Fibroblast of skin of right quadriceps (primary cell): ENCODE data around the gene PRKCE.

ENCODE experiments used
- DNase-seq: peaks from one replicate; pipeline ENCODE4 v3.0.0-alpha.2; 2013

The PRKCE gene

GRCh38 chr2:46008091-46008870, 356.8 kb downstream of the PRKCE start:
- DNase-seq = peak; percentile 67

DNA sequence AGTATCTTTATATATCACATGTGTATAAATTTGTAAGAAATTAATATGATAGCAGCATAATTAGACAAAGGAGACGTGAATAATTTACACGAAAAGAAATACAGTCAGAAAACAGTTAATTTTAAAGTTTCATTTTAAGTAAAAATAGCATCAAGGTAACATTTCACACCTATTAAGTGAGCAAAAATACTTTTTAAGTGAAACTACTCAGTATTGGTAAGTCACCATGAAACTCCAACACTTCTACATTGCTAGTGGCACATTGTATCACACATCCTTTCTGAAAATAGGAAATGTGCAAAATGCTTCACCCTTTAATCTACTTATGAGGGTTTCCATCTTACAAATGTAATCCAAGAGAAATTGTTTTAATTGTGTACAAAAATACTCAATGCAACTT, 357.8 kb downstream of the PRKCE start:
- no peak for DNase-seq

- DNase-seq = peak; percentile 63
Measured at GRCh38 chr2:46009772-46010171, 358.3 kb downstream of the PRKCE start.

GRCh38 chr2:46010223-46010924, 358.9 kb downstream of the PRKCE start:
- no peak for DNase-seq

GRCh38 chr2:46010925-46011490, 359.5 kb downstream of the PRKCE start:
- DNase-seq = peak; percentile 54

DNA sequence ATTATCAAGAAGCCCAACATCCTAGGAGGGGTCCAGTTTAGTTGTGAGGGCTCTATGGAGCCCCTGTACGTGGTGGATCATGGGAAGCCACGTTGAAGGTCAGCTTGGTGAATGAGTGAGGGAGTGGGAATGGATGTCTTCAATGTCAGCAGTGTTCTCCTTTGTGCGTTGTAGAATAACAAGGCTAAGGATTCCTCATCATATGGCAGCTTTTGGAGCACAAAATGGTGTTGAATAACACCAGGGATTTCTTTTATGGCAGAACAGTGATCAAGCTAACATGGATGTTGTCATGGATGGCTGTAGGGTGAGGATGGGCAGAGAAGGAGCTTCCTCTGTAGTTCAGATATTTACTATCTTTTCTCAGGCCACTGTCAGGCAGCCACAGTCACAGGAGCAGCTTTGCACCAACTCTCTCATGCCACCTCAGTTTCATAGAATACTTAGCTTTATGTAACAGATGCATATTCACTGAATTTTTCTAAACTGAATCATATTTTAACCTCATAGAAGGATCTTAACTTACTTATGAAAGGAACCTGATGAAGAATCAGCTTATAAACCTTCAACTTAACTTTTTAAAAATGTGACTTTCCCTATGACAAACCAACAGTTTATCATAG, 361.3 kb downstream of the PRKCE start:
- DNase-seq = no peak

- DNase-seq = no peak
Measured at GRCh38 chr2:46013726-46014125, 362.3 kb downstream of the PRKCE start.

GRCh38 chr2:46014911-46015654, 363.6 kb downstream of the PRKCE start:
- DNase-seq = peak; percentile 77

GRCh38 chr2:46015671-46016070, 364.2 kb downstream of the PRKCE start:
- DNase-seq = no peak

DNA sequence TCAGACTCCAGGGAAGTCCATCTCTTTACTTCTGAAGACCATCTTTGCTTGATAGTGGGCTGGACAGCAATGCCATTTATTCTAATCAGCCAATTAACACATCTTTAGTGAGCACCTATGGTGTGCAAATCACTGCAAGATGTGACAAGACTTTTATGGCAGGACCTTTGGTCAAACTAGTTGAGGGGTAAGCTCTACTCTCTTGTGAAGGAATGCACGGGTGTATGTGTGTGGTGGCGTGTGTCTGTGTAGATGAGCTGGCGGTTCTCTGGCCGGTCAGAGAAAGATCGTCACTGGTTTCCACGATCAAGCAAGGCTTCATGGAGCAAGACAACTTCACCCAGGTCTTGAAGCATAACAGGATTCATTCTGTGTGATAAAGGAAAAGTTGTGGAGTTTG, 364.6 kb downstream of the PRKCE start:
- DNase-seq = no peak

- no peak for DNase-seq
Measured at GRCh38 chr2:46018773-46019591, 367.5 kb downstream of the PRKCE start.

GRCh38 chr2:46020416-46020815, 368.9 kb downstream of the PRKCE start:
- DNase-seq = no peak

DNA sequence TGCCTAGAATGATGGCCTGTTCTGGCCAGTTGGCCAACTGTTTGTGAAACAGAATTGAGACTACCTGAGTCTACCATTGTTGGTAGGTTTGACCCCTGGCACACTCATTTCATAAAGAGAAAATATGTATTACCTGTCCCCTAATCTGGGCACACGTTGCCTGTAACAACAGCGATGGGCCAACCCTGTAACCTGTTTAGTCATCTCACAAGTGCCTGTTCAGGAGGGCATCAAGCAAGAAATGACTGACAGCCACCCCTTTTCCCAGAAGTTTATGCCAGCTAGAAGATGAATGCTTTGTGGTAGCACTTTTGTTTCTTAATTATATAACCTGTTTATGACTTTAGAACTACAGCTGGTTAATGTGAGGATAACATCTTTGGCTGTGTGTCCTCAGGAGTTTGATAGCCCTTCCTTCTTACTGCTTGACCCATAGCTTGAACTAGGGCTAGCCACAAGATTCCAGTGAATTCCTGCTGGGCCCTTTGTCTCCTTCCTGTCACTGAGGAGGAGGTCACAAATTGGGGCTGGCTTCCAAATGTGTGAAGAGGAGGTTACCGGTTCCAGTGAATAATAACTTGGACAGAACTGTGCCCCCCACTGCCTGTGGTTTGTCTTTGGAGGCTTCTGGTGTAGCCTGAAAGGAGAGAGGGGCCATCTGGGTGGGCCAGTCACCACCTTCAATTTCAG, 371.8 kb downstream of the PRKCE start:
- DNase-seq = no peak

- DNase-seq = no peak
Measured at GRCh38 chr2:46024146-46024779, 372.8 kb downstream of the PRKCE start.

DNA sequence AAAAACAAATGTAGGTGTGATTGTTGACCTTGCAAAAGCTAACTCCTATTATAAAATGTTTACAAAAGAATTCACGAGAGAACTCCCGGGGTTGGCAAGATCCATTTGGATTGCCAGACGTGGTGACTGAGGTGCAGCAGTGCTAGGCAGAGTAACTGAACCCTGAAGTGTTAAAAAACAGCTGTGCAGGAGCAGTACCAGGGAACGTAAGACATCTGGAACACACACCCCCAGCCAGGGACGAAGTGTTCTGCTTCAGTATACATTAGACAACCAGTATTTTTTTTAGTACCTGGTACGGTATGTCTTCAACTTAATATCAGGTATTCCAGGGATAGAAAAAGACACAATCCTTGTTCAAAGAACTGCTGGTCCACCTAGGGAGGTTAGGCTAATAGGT, 373.6 kb downstream of the PRKCE start:
- DNase-seq = no peak

- no peak for DNase-seq
Measured at GRCh38 chr2:46025676-46026075, 374.2 kb downstream of the PRKCE start.

DNA sequence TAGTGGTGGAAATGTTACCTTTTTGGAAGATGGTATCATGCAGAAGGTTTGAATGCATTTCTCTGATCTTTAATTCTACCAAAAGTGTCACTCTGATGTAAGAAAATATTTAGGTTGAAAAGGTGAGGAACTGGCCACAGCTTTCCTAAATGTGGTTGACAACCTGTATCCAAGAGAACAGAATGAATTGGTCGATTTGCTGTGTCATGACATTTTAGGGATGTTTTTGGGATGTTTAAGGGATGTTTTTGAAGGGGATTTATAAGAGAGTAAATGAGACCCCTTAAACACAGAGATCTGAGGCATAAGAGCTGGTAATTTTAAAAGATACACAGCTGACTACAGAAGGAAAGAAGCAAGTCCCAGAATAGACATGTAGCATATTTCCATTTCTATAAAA, 375.0 kb downstream of the PRKCE start:
- no peak for DNase-seq

- peak; percentile 64 for DNase-seq
Measured at GRCh38 chr2:46029332-46029811, 377.9 kb downstream of the PRKCE start.

GRCh38 chr2:46030330-46030729, 378.9 kb downstream of the PRKCE start:
- DNase-seq = no peak

DNA sequence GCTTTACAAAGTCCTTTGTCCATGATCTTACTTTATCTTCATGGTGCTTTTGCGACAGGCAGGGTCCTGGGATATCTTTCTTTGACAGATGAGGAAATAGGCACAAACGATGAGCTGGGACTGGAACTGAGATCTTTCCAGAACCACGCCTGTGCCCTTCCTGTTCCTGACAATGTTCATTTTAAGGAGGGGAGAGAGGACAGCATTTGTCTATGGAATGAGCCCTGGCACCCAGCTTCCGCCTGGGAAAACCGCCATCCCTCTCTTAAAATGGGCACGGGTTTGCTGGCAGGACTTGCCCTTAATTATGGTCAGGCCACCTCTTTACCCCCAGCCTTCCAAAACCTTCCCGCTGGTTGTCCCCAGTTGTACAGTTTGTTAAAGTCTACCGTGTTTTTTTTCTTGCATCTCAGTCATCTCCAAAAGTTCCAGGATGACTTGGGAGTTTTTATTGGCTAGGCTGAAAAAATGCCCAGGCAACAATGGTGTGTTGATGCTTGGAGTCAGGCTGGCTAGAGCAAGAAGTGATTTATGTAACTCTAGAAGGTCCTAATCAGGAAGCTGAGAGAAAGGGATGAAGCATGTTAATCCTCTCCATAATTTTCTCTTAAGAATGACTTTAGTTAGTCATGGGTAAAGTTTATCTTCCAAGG, 380.8 kb downstream of the PRKCE start:
- DNase-seq = peak; percentile 38
